Psoas muscle (tissue), 8 donors: ENCODE measurements around the gene SLC5A10. TPM values are rescaled to one million over a fixed set of nuclear protein-coding genes. Genes with fewer than 3 reads are reported as not detected.
A peak's percentile ranks its signal among the peaks of the same experiment; 100 is the strongest.

Experiments used
- ATAC-seq, 4 donors: fragments of 200-7000 bp; cut with Tn5 transposase; one replicate each; pipeline ENCODE4 v1.9.1; 2020; ENCODE audit warnings: moderate library complexity in 3 of 4, mild to moderate bottlenecking in 2 of 4
- DNase-seq, 2 donors: peaks; one replicate each; pipeline ENCODE4 v3.0.0-alpha.2; 2020
- H3K27ac ChIP-seq: fragments of 200-600 bp; one replicate; pipeline ENCODE4 v1.8.0; 2022
- H3K27me3 ChIP-seq, 3 donors: fragments of 200-600 bp in 1 of 3; one replicate each; pipeline versions ENCODE4 v1.6.1 to v1.8.0; 2013 to 2022; ENCODE audit warnings: low read length in 2 of 3, mild to moderate bottlenecking in 2 of 3, moderate library complexity in 1 of 3; ENCODE audit not compliant: insufficient read depth in 3 of 3
- H3K36me3 ChIP-seq, 2 donors: fragments of 200-600 bp in 1 of 2; one replicate each; pipeline versions ENCODE4 v1.6.1 to v1.8.0; 2013 to 2022; ENCODE audit warnings: low read depth in 1 of 2, mild to moderate bottlenecking in 1 of 2, moderate library complexity in 1 of 2; ENCODE audit not compliant: insufficient read depth in 1 of 2
- H3K4me1 ChIP-seq: fragments of 200-600 bp; one replicate; pipeline ENCODE4 v1.8.0; 2022
- H3K4me3 ChIP-seq: fragments of 200-600 bp; one replicate; pipeline ENCODE4 v1.8.0; 2022; ENCODE audit warnings: mild to moderate bottlenecking
- H3K9me3 ChIP-seq: fragments of 200-600 bp; one replicate; pipeline ENCODE4 v1.8.0; 2022
- CTCF ChIP-seq: fragments of 200-600 bp; IDR thresholded peaks from one replicate; pipeline ENCODE4 v1.8.0; 2022; ENCODE audit warnings: antibody characterized with exemption
- WGBS, 3 donors: extraction: QIAGEN DNeasy Blood & Tissue Kit; methylation state at CpG; one replicate each; pipeline versions ENCODE4 v1.1.6 to v1.1.7; 2013; 5-methylcytosine and 5-hydroxymethylcytosine counted together
- intact Hi-C, 2 donors: fragments of 100-400 bp; cut with DNase I; formaldehyde crosslinking; loops; one replicate each; pipeline versions ENCODE4 v1.11.0 to v1.14.2; 2022
- polyA plus RNA-seq, 3 donors: library from polyadenylated mRNA; stranded (reverse); fragments of 200-250 nt; gene quantifications; one replicate each; pipeline ENCODE4 v1.2.3, GENCODE V29; 2013
- total RNA-seq, 4 donors: library from RNA; stranded (reverse); fragmentation: NEBNext Ultra II Directional in 2 of 4; extraction: Animal tissue kit (Norgen Biotek cat#: 25700) in 2 of 4; gene quantifications; one replicate each; pipeline versions ENCODE4 v1.2.1 to v1.2.4, GENCODE V29; 2021 to 2023
- donor health status: healthy with polysubstance abuse.
- donor health status: DM: no; HTN: no; CAD: no; lungs with moderate emphysema.
- donor health status: Bipolar disorder and iron deficiency.
- donor health status: healthy.
- donor health status: DM: yes; HTN: yes; CAD: no.
- donor health status: DM: no; HTN: no; CAD: no.
- donor health status: DM: no; HTN: no; CAD: no.
- donor health status: DM: yes; HTN: yes; CAD: no.

SLC5A10 gene
- total and polyA plus RNA-seq, 7 donors = 0.03 TPM; not detected in 6

GRCh38 chr17:18966831-18967624, 15.1 kb downstream of the SLC5A10 start:
- TF ChIP-seq CTCF = no peak
- intact Hi-C loops = loop anchor here in 1 of 2 donors (10.0 kb wide), 1 partner anchor 58 kb away; no protein-coding TSS in a partner anchor
- Histone ChIP-seq H3K9me3 (no peaks in the 10 kb centered on the region), H3K4me1 (peaks cover 7% of the 10 kb centered on the region), H3K27ac (no peak overlapping the region), H3K4me3 (no peak overlapping the region), H3K36me3 (no peaks in the 10 kb centered on the region), H3K27me3 (no peaks in the 10 kb centered on the region)
- ATAC-seq (peak; percentile 66 to 92 (median 78)), DNase-seq (no peak)
- 35 to 52% (median 45%) methylated on average over 19 of the region's 19 CpGs for WGBS, 3 donors

DNA sequence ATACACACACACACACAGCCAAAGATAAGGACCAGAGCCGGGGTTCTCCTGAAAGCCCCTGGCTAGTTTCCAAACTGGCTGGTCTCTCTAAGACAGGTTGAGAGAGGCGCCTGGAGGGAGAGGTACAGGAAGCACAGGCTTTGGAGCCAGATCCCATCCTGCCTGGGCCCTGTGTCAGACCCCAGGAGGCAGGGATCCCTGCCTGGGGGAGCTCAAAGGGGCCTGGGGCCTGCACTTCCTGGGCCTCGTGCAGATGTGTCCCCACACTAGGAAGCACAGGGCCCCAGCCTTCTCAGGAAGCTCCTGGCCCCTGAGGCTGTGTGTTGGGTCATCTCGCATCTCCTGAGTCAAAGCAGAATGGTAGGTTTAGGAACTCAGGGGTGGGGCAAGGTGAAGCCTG, 16.0 kb downstream of the SLC5A10 start:
- no peak for TF ChIP-seq CTCF
- Histone ChIP-seq H3K4me3 (no peak overlapping the region), H3K27me3 (no peaks in the 10 kb centered on the region), H3K9me3 (no peaks in the 10 kb centered on the region), H3K36me3 (no peaks in the 10 kb centered on the region), H3K4me1 (peaks cover 7% of the 10 kb centered on the region), H3K27ac (no peak overlapping the region)
- ATAC-seq (no peak), DNase-seq (no peak)
- intact Hi-C loops = loop anchor here in 1 of 2 donors (10.0 kb wide), 1 partner anchor 57 kb away; no protein-coding TSS in a partner anchor
- WGBS, 3 donors = 62 to 73% (median 70%) methylated on average over 4 of the region's 4 CpGs

GRCh38 chr17:18968345-18968744, 16.4 kb downstream of the SLC5A10 start:
- intact Hi-C loops = loop anchor here in 1 of 2 donors (10.0 kb wide), 1 partner anchor 56 kb away; no protein-coding TSS in a partner anchor

GRCh38 chr17:18968945-18969887, 17.3 kb downstream of the SLC5A10 start:
- no peak overlapping the region for H3K4me3 ChIP-seq
- intact Hi-C loops = loop anchor here in 1 of 2 donors (10.0 kb wide), 1 partner anchor 56 kb away; no protein-coding TSS in a partner anchor

More at GRCh38 chr17:18968345-18968744, 16.4 kb downstream of the SLC5A10 start:
- ATAC-seq (no peak), DNase-seq (no peak)
- WGBS, 3 donors = 73 to 87% (median 84%) methylated on average over 4 of the region's 4 CpGs
- H3K9me3 ChIP-seq = no peaks in the 10 kb centered on the region
- no peak overlapping the region for H3K27ac ChIP-seq
- no peak overlapping the region for H3K4me3 ChIP-seq
- H3K27me3 ChIP-seq = no peaks in the 10 kb centered on the region
- no peak for TF ChIP-seq CTCF
- no peaks in the 10 kb centered on the region for H3K36me3 ChIP-seq
- peaks cover 7% of the 10 kb centered on the region for H3K4me1 ChIP-seq

More at GRCh38 chr17:18968945-18969887, 17.3 kb downstream of the SLC5A10 start:
- DNase-seq (no peak), ATAC-seq (no peak)
- no peak overlapping the region for H3K27ac ChIP-seq
- TF ChIP-seq CTCF = no peak
- no peaks in the 10 kb centered on the region for H3K9me3 ChIP-seq
- H3K4me1 ChIP-seq = peaks cover 7% of the 10 kb centered on the region
- 78 to 81% (median 79%) methylated on average over 23 of the region's 23 CpGs for WGBS, 3 donors
- H3K36me3 ChIP-seq = no peaks in the 10 kb centered on the region
- no peaks in the 10 kb centered on the region for H3K27me3 ChIP-seq
